ENCODE data around the gene COA5.
"Not testable (repeated sequence)": the region's sequence is repeated elsewhere in the genome, so short reads cannot be mapped to it uniquely, and the experiment has no call there.

COA5 gene

DNA sequence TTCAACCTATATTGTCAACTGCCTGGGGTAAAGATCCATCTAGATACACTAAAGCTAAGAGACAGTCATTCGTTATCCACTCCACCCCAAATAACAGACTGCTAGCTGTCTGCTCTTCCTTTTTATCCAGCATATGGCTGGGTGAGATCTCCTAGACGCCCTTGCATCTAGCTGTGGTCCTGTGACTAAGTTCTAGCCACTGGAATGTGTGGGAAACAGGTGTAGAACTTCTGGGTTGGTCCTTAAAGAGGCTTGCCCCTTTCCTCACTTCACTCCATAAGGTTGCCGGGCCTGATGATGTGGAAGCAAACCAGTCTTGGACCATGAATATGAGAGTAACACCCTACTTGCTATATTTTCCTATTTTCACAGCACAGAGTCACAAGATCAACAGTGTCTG, 3.2 kb downstream of the COA5 start:
- DNase-seq, result no peak

DNA sequence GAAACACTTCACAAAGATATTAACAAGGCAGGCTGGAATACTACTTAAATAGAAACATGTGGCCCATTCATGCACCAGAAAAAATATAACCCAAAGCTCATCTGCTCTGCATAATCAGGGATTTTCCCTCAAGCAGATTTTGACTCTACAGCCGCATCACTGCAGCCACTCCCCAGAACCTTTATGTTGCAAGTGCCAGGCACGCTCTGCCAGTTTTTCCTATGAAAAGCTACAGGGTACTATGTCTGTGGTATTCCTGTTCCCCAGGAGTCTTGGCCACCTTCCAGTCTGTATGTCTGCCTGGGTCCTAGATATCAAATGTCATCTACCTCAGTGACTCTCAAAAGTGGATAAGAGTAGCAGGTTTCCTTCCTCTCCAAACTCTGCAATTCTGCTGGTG, 3.8 kb downstream of the COA5 start:
- DNase-seq, result no peak

DNA sequence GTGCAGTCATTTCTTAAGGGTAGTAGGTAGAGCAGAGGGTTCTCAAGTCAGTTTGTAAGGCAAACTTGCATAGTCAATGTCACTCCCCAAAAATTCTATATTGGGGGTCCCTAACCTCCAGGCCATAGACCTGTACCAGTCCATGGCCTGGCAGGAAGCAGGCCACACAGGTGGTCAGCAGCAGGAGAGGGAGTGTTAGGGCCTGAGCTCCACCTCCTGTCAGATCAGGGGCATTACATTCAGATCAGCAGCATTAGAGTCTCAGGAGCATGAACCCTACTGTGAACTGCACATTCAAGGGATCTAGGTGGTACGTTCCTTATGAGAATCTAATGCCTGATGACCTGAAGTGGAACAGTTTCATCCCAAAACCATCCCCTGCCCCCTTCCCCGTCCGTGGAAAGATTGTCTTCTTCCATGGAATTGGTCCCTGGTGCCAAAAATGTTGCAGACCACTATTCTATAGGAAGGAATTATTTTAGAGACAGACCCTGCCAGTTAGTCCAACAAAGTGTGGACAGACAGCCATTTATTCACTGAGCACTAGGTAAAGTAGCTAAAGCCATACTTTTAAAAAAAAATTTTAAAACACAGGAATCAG, 6.7 kb downstream of the COA5 start:
- no peak for DNase-seq

DNA sequence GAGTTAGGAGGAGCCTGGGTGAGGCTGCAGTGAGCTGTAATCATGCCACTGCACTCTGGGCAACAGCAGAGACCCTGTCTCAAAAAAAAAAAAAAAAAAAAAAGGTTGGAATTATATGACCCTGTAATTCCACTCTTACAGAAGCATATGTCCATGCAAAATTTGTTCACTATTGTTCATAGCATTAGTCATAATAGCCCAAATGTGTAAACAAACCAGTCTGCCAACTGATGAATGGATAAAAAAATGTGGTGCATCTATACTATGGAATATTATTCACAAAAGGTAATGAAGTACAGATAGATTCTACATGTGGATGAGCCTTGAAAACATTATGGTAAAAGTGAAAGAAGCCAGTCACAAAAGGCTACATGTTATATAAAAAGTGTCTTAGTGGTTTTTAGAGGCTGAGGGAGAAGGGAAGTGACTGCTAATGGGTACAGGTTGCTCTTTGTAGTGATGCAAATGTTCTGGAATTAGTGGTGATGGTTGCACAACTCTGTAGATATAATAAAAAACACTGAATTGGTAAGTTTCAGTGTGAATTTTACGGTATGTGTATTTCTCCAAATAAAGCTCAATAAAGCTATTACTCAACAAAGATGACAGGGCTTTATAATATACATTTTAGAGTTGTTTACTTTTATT, 9.4 kb downstream of the COA5 start:
- DNase-seq, result no peak

DNA sequence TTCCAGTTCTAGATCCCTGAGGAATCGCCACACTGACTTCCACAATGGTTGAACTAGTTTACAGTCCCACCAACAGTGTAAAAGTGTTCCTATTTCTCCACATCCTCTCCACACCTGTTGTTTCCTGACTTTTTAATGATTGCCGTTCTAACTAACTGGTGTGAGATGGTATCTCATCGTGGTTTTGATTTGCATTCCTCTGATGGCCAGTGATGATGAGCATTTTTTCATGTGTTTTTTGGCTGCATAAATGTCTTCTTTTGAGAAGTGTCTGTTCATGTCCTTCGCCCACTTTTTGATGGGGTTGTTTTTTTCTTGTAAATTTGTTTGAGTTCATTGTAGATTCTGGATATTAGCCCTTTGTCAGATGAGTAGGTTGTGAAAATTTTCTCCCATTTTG, 13.6 kb downstream of the COA5 start:
- DNase-seq, result not testable (repeated sequence)

DNA sequence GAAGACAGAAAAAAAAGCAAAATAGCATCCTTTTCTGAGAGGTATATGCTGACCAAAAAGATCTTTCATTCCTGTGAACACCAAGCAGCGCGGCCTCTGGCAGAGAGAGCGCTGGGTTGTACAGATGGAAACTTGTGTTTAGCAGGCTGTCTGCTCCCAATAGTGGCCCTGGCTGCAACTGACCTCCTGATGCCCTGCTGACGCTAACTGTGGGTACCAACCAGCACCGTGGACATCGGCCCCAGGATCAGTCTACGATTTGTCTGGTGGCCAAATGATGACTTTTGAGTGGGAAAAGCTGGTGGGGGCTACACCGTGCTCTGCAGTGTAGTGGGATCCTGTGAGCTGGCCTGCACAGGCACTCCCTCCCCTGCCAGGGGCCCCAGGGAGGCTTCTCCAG, 15.7 kb downstream of the COA5 start:
- DNase-seq, result no peak

DNA sequence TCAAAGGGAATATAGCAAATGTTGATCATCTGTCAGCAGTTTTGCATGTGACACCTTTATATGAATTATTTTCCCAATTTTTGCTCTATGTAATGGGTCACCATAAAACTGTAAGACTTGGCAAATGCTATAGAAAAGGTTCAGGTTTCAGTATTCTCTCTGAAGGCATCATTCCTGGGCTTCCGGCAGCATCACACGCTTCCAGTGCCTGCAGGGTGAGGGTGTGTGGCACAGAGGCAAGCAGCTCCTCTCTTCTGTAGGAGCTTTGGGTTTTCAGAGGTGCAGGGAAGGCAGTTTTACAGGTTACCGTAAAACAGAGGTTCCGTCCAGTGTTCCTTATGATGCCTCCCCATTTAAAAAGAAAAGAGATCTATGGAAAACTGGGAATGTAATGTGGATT, 18.8 kb downstream of the COA5 start:
- no peak for DNase-seq

DNA sequence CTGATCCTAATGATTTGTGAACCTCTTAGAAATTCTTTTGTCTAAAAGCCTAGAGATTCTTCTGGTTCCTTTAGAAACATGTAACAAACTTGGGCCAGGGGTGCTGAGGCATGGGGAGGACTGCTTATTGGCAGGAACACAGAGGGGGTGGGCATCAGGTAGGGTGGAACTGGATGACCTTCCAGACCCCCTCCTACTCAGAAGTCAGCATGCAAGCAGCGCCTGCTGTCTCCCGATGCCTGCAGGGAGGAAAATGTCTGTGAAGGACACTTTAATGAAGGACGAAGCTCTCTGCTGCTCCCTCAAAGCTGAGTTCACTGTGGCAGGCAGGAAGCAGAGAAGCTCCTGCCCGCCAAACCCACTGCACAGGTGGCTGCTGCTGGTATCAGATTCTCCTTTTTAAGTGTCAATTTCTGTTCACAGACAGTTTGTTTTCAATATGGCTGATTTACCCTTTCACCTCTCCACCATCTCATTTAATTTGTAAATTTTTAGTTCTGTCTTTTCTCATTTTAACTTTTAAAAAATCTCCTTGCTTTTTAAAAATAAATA, 19.4 kb downstream of the COA5 start:
- no peak for DNase-seq

DNA sequence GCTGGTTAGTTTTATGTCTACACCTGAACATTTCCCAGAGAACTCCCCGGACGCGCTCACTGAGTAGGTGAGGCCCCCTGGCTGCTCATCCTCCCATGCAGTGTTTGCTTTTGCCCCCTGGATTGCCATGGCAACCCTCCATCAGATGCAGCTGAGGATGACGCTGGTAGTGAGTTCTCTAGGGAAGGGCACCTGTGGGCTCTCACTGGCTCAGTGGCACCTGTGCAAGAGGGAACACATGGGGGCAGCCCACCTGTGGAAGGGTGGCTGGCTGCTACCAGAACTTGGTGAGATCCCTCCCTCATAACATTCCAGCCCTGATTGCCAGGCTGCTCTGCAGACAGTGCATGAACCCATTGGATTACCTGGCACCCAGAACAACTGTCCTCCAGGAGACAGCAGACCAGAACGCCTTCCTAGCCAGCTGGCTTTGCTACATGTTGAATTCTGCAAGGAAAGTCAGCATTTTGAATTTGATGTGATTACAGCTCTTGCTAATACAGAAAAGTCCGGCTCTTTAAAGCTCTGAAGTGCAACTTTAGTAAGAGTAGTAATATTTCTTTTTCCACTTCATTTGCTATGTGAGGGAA, 21.7 kb downstream of the COA5 start:
- DNase-seq, result no peak

DNA sequence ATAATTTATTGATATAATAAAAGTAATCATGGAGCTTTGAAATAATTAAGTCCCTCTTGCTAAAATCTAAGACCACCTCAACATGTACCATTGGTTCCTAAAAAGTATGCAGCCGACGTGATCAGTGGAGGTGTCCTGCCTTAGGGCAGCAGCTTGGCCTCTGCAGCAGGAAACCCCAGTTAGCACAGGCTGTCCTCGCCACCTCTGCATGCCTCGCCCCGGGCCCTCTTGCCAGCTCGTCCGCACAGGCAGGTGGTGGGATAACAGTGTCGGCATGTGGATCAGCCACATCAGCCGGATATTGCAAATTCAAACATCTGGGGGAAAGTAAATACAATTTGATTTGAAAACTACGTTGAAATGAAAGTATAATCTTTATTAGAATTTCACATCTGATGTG, 22.9 kb downstream of the COA5 start:
- DNase-seq, result no peak

DNA sequence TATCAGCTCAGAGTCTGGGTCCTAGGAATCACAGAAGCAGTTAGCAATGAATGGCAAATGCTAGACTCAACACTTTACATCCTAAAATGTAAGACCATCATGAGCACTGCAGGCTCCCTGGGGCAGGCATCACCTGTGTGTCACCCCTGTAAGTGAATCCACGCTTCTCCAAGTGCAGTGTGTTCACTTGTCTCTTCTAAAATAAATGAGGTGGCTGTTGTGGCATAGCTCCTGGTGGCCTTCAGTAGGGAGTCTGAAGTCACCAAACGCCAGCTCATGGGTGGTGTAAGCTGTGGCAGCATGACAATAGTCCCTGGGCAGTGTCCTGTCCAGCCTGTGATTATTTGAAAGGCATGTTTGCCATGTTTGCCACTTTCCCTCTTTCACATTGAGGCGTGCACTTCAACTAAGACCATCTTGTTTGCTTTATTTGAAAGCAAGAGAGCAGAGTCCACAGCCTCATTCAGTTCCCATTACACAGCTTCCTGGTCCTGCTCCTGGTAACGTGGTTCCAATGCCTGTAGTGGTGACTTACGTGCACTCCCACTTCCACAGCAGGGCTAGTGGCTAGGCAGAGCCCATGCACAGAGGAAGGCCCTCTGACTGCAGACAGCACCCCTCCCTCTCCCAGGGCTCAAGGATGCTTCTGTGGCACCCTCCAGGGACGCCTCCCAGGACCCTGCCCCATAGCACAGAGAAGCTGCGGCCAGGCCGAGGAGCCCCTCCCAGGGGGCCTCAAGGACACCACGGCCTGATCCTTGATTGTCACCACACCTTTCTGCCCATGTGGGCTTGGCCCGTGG, 24.3 kb downstream of the COA5 start:
- no peak for DNase-seq

DNA sequence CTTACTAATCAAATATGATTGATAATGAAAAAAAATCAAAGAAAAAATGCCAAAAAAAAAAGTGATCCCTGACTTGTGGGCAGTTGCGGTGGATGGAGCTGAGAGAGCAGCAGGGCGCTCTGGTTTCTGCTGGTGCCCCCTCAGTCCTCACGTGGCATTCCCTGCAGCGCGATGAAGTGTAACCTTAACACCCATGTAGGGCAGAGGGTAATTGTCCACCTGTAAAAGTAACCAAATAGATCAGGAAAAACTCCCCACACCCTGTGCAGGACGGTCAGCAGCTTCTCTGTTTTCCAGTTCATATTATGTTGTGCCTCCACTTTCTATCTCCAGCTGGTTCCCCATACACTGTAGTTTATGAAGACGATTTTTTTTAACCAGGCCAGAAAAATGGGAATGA, 25.0 kb downstream of the COA5 start:
- DNase-seq, result no peak

DNA sequence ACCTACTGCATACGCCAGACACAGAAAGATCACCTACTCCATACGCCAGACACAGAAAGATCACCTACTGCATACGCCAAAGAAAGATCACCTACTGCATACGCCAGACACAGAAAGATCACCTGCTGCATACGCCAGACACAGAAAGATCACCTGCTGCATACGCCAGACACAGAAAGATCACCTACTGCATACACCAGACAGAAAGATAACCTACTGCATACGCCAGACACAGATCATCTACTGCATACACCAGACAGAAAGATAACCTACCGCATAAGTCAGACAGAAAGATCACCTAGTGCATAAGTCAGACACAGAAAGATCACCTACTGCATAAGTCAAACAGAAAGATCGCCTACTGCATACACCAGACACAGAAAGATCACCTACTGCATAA, 25.8 kb downstream of the COA5 start:
- no peak for DNase-seq

DNA sequence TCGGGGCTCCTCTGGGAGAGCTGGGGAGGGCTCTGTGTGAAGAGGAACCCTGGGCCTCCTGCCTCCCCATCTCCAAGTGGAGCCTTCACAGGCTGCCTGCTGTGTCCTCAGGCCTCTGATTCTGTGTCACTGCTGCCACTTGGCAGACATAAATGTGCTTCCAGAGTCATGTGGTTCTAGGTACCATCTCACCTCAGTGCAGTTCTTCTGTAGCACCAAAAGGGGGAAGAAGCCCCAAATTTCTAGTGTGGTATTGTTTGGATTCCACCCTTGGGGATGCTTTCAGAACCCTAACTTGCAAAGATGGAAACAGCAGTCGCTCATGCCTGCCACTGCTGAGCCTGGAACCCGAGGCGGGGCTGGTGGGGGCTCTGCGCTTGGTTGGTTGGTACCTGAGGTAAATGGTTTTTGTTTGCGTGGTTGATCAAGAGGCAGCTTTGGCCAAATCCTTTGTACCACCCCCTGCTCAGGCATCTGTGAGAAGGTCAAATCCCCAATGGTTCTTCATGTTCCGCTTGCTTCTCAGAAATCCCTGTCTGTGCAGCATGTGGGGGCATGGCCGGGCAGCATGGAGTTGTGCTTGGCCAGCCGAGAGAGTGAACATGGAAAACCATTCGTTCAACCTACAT, 27.5 kb downstream of the COA5 start:
- DNase-seq, result no peak

DNA sequence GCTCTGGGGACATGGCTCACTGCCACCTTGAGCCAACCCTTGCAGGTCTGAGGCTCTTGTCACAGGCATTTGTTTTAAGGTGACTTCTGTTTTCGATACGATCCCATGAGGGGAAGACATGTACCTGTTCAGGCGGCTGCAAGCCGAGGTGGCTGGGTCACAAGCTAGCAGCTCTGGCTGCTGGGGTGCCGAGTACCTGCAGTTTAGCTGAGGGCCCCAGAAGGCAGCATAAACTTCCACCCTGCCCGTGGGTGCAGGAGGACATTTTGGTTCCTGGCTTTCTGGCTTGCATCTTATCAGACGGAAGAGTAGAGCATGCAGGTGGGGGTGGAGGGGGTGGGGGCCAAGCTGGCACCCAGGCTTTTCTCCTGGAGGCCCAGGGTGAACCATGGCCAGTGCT, 28.4 kb downstream of the COA5 start:
- no peak for DNase-seq

DNA sequence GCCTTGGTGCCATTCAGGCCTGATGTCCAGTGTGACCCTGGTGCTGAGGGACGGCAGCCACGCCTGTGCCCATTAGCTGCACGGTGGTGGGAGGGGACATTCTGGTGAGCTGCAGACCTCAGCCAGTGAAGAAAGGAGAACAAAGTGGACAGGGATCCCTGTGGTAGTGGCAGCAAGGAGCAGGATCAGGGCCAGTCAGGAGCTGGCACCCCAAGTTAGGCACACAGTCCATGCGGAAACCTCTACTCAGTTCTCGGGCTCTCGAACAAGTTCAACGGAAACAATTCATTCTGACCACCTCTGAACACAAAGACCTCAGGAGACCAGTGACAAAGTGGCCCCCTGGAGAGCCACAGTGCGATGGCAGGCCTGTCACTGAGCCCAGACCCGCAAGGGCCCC, 30.1 kb downstream of the COA5 start:
- DNase-seq, result no peak

DNA sequence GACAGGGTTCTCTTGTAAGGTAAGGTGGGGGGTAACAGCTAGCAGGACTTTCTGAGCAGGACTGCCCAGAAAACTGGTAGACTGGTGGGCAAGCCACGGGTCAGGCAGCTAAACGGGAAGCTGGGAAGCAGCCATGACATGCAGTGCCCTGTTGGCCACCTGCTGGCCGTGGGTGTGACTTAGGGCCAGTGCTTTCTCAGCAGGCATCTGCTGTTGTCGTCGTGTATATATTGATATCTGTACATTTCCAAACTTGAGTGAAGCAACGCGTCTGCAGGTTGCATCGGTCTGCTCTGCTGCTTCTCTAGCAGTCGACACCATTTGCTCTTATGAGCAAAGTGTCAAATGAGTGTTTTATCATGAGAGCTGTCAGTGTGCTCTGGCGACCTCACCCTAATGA, 31.0 kb downstream of the COA5 start:
- DNase-seq, result no peak

DNA sequence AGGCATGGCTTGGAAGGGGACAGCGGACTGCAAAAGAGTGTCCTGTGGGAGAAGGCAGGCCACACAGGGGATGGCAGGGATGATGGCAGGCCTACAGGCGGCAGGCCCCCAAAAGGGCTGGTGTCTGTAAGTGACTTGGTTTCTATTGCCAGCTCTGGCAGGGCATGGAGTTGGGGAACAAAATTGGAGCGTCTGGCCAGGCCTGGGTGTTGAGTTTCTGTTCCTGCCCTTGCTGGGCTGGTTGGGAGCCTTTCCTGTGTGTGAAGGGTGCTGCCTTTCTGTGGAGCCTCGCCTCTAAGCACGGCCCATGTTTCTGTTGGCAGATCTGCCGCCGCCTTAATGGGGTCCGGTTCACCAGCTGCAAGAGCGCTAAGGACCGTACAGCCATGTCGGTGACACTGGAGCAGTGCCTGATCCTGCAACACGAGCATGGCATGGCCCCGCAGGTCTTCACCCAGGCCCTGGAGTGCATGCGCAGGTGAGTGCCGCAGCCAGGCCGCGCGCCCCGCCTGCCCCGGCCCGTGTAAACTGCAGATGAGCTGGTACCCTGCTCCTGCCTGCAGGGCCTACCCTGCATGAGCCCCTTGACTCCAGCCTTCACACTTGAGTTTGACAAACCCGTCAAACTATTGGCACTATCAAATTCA, 31.5 kb downstream of the COA5 start:
- DNase-seq, result no peak

DNA sequence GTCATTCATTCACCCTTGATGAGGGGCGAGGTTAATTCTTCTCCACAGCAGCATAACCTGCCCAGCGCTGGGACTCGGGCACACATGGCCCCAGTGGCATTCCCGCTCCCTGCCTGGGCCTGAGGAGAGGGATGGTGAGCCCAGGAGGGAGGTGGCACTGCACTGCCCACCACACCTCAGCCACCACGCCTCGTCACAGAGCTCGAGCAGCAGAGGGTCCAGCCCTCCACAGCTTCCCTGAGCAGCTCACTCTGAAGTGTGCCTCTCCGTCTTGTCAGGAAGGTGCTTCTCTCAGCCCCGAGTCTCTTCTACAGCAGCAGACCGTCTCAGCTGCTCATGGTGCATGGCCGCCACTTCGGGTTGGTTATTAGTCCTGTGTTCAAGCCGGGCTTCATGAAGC, 34.9 kb downstream of the COA5 start:
- no peak for DNase-seq

DNA sequence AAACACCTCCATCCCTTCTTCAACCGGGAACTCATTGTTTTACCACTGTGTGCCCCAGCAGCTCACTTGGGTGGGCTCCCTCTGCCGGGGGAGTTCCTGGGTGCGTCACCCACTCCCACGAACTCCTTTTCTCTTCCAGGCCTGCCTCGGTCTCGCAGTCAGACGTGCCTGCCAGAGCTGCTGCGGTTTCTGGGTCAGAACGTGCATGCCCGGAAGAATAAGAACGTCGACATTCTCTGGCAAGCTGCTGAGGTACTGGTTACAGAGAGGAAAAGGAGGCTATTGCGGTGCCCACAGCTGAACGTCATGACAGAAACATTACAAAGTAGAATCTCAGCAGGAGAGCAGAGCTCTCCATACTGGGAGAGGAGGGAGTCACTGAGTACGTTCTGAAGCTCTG, 35.6 kb downstream of the COA5 start:
- DNase-seq, result no peak

DNA sequence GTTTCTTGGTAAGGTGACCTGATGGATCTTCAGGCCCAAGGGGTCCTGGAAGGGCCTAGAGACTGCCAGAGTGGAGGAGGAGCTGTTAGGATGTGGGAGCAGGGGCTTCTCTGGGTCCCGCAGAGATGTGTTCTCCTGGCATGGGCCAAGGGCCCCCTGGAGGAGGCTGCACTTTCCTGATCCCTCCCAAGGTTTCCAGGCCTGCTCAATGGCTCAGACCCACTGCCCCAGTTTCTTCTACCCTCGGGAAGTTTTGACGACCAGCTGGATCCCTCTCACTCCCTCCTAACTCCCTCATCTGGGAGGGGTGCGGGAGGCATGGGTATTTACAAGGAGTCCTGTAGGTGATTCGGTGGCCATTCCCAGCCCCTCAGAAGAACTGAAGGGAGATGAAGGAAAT, 36.1 kb downstream of the COA5 start:
- no peak for DNase-seq

DNA sequence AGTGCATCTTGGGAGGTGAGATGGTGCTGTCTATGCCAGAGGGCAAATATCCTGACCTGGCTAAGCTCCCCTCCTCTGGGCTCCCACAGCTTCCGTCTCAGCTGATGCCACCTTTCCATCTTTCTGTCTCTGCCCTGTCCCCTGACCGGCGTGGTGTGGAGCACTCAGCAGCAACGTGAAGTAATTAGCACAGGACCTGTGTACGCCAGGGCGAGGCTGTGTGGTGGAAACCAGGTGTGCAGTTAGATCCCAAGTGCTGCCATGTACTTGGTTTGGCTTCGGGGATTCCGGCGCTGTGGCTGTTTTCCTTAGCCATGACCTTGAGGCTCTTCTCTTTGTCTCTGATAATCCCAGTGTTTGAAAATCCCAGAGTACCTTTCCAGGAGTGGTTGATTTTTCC, 36.5 kb downstream of the COA5 start:
- DNase-seq, result no peak

Measured in stimulated activated CD4-positive, alpha-beta T cell treated with anti-CD3 and anti-CD28 coated beads, Interleukin-12 subunit alpha, Interleukin-12 subunit beta, amount 100 ng/mL, for 4 hours (primary cell).